Mesenchymal stem cell (in vitro differentiated cells and primary cell): ENCODE measurements around the gene PDE12.
A peak's percentile ranks its signal among the peaks of the same experiment; 100 is the strongest.

Source experiments
- DNase-seq: peaks from one replicate; pipeline ENCODE4 v3.0.0-alpha.2; 2013
- H2AFZ ChIP-seq: one replicate; pipeline ENCODE4 v1.6.1; 2013; ENCODE audit warnings: low read depth, mild to moderate bottlenecking, control low read depth, inconsistent platforms, low read length, moderate library complexity
- H2AK5ac ChIP-seq: 2 replicates; pipeline ENCODE4 v1.6.1; 2013; ENCODE audit warnings: low read length, moderate library complexity, mild to moderate bottlenecking, inconsistent platforms; ENCODE audit not compliant: severe bottlenecking
- H2BK120ac ChIP-seq: one replicate; pipeline ENCODE4 v1.6.1; 2013; ENCODE audit warnings: low read depth, mild to moderate bottlenecking, inconsistent platforms, low read length, moderate library complexity
- H2BK12ac ChIP-seq, 2 experiments: one replicate each; pipeline ENCODE4 v1.6.1; 2013; ENCODE audit warnings: inconsistent platforms in 2 of 2, low read length in 2 of 2, mild to moderate bottlenecking in 2 of 2, moderate library complexity in 2 of 2, control low read depth in 1 of 2
- H2BK15ac ChIP-seq: one replicate; pipeline ENCODE4 v1.6.1; 2013; ENCODE audit warnings: mild to moderate bottlenecking, low read depth, inconsistent platforms; ENCODE audit not compliant: poor library complexity, severe bottlenecking
- H2BK5ac ChIP-seq: 2 replicates; pipeline ENCODE4 v1.6.1; 2013; ENCODE audit warnings: low read depth, mild to moderate bottlenecking, low read length, control low read depth, inconsistent platforms; ENCODE audit not compliant: poor library complexity, severe bottlenecking
- H3K14ac ChIP-seq, 2 experiments: one replicate each; pipeline ENCODE4 v1.6.1; 2013; ENCODE audit warnings: inconsistent platforms in 2 of 2, low read length in 2 of 2, control low read depth in 1 of 2, mild to moderate bottlenecking in 1 of 2, moderate library complexity in 1 of 2
- H3K18ac ChIP-seq, 2 experiments: one replicate each; pipeline ENCODE4 v1.6.1; 2013; ENCODE audit warnings: inconsistent platforms in 2 of 2, low read length in 2 of 2, control low read depth in 1 of 2, low read depth in 1 of 2, mild to moderate bottlenecking in 1 of 2
- H3K23ac ChIP-seq, 2 experiments: one replicate each; pipeline ENCODE4 v1.6.1; 2013; ENCODE audit warnings: inconsistent platforms in 2 of 2, low read length in 2 of 2, mild to moderate bottlenecking in 2 of 2, moderate library complexity in 2 of 2, control low read depth in 1 of 2
- H3K27ac ChIP-seq: 2 replicates; pipeline ENCODE4 v1.5.1; 2013; ENCODE audit warnings: mild to moderate bottlenecking, moderate library complexity, low read length, control low read depth, inconsistent platforms; ENCODE audit not compliant: poor library complexity, severe bottlenecking
- H3K27me3 ChIP-seq, 2 experiments: 2 replicates each; pipeline versions ENCODE4 v1.6.1 to v1.7.0; 2013; ENCODE audit warnings: low read length in 2 of 2, mild to moderate bottlenecking in 2 of 2, moderate library complexity in 2 of 2, control low read depth in 1 of 2, inconsistent platforms in 1 of 2; ENCODE audit not compliant: control insufficient read depth in 1 of 2, insufficient read depth in 1 of 2
- H3K36me3 ChIP-seq, 2 experiments: 2 replicates each; pipeline versions ENCODE4 v1.6.1 to v1.7.0; 2013; ENCODE audit warnings: low read length in 2 of 2, control low read depth in 1 of 2, inconsistent platforms in 1 of 2, low read depth in 1 of 2, mild to moderate bottlenecking in 1 of 2; ENCODE audit not compliant: insufficient read depth in 2 of 2, control insufficient read depth in 1 of 2
- H3K4ac ChIP-seq, 2 experiments: one replicate each; pipeline ENCODE4 v1.6.1; 2013; ENCODE audit warnings: inconsistent platforms in 2 of 2, low read length in 2 of 2, mild to moderate bottlenecking in 2 of 2, moderate library complexity in 2 of 2, control low read depth in 1 of 2, low read depth in 1 of 2
- H3K4me1 ChIP-seq: 2 replicates; pipeline ENCODE4 v1.6.1; 2013; ENCODE audit warnings: low read depth, low read length, control low read depth; ENCODE audit not compliant: control insufficient read depth, insufficient read depth
- H3K4me2 ChIP-seq: 2 replicates; pipeline ENCODE4 v1.6.1; 2013; ENCODE audit warnings: low read length, mild to moderate bottlenecking, inconsistent platforms; ENCODE audit not compliant: poor library complexity, severe bottlenecking
- H3K4me3 ChIP-seq, 2 experiments: 2 replicates each; pipeline versions ENCODE4 v1.5.1 to v1.7.0; 2013; ENCODE audit warnings: low read length in 2 of 2, mild to moderate bottlenecking in 2 of 2, control low read depth in 1 of 2, low read depth in 1 of 2; ENCODE audit not compliant: insufficient read depth in 1 of 2
- H3K79me1 ChIP-seq: replicated peaks from 2 replicates; pipeline ENCODE4 v1.6.1; 2013; ENCODE audit warnings: mild to moderate bottlenecking, control low read depth, low read length, inconsistent platforms; ENCODE audit not compliant: poor library complexity, severe bottlenecking
- H3K9ac ChIP-seq: 2 replicates; pipeline ENCODE4 v1.7.0; 2013; ENCODE audit warnings: mild to moderate bottlenecking, low read length, moderate library complexity
- H3K9me3 ChIP-seq: 2 replicates; pipeline ENCODE4 v1.7.0; 2013; ENCODE audit warnings: mild to moderate bottlenecking, low read length; ENCODE audit not compliant: control insufficient read depth
- H4K8ac ChIP-seq: one replicate; pipeline ENCODE4 v1.6.1; 2013; ENCODE audit warnings: inconsistent platforms, mild to moderate bottlenecking, low read length, moderate library complexity
- H4K91ac ChIP-seq: one replicate; pipeline ENCODE4 v1.6.1; 2013; ENCODE audit warnings: mild to moderate bottlenecking, low read length, inconsistent platforms
- WGBS: methylation state at CpG from one replicate; pipeline ENCODE4 v1.1.7; 2013; ENCODE audit warnings: mixed read lengths; 5-methylcytosine and 5-hydroxymethylcytosine counted together

PDE12 gene

GRCh38 chr3:57569859-57570450, 13.9 kb downstream of the PDE12 start:
- H4K8ac ChIP-seq, result no peak overlapping the region
- H4K91ac ChIP-seq, result no peak overlapping the region
- peaks cover 8% of the 10 kb centered on the region for H3K79me1 ChIP-seq
- no peak overlapping the region for H3K9ac ChIP-seq
- peaks cover 35 to 95% of the 10 kb centered on the region in 2 experiments for H3K36me3 ChIP-seq
- no peak overlapping the region for H2BK120ac ChIP-seq
- H2BK5ac ChIP-seq, result no peak overlapping the region
- H2AK5ac ChIP-seq, result no peak overlapping the region
- no peak overlapping the region for H3K27ac ChIP-seq
- H3K9me3 ChIP-seq, result no peaks in the 10 kb centered on the region
- H3K27me3 ChIP-seq, result no peaks in the 10 kb centered on the region
- no peak overlapping the region for H3K14ac ChIP-seq
- no peak overlapping the region for H3K23ac ChIP-seq
- no peak overlapping the region for H2BK12ac ChIP-seq
- WGBS, result 100% methylated on average over 2 of the region's 6 CpGs
- H3K4me1 ChIP-seq, result no peaks in the 10 kb centered on the region
- no peak overlapping the region for H3K4me2 ChIP-seq
- no peak overlapping the region for H3K4ac ChIP-seq
- no peak overlapping the region for H3K18ac ChIP-seq
- no peak overlapping the region for H2BK15ac ChIP-seq
- DNase-seq, result peak; percentile 53
- no peak overlapping the region for H3K4me3 ChIP-seq
- H2AFZ ChIP-seq, result no peak overlapping the region

- Histone ChIP-seq H3K23ac (no peak overlapping the region), H3K4me1 (no peaks in the 10 kb centered on the region), H3K4ac (no peak overlapping the region), H3K79me1 (peaks cover 8% of the 10 kb centered on the region), H2BK12ac (no peak overlapping the region), H3K4me3 (no peak overlapping the region), H3K9ac (no peak overlapping the region), H3K27me3 (no peaks in the 10 kb centered on the region), H3K27ac (no peak overlapping the region), H2BK15ac (no peak overlapping the region), H2AK5ac (no peak overlapping the region), H2BK120ac (no peak overlapping the region), H2AFZ (no peak overlapping the region), H3K18ac (no peak overlapping the region), H3K9me3 (no peaks in the 10 kb centered on the region), H3K14ac (no peak overlapping the region), H4K91ac (no peak overlapping the region), H2BK5ac (no peak overlapping the region), H3K36me3 (peaks cover 32 to 97% of the 10 kb centered on the region in 2 experiments), H3K4me2 (no peak overlapping the region), H4K8ac (no peak overlapping the region)
- DNase-seq, result no peak
- 86% methylated on average over 1 of the region's 2 CpGs for WGBS
Measured at GRCh38 chr3:57570878-57571277, 14.8 kb downstream of the PDE12 start.

DNA sequence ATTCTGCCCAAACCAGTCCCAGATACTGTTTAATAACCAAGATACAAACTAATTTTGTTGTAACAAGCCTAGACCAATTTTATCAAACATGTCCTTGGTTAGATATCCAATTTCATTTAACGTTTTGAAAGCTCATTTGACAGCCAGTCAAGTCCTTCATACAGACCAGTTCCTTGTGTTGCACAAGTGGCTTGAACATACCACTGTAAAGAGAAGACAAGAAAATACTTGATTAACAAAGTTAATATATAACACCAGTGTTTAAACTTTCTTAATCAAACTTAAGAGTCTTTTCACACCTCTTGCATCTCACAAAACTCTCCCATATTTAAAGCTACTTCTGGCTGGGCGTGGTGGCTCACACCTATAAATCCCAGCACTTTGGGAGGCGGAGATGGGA, 16.0 kb downstream of the PDE12 start:
- H3K27ac ChIP-seq, result no peak overlapping the region
- peaks cover 8% of the 10 kb centered on the region for H3K79me1 ChIP-seq
- peaks cover 29 to 97% of the 10 kb centered on the region in 2 experiments for H3K36me3 ChIP-seq
- H2AK5ac ChIP-seq, result no peak overlapping the region
- no peaks in the 10 kb centered on the region for H3K9me3 ChIP-seq
- H3K14ac ChIP-seq, result no peak overlapping the region
- H2BK15ac ChIP-seq, result no peak overlapping the region
- H2AFZ ChIP-seq, result no peak overlapping the region
- H4K91ac ChIP-seq, result no peak overlapping the region
- H3K18ac ChIP-seq, result no peak overlapping the region
- no peak overlapping the region for H2BK12ac ChIP-seq
- no peak overlapping the region for H2BK5ac ChIP-seq
- no peak overlapping the region for H4K8ac ChIP-seq
- no peaks in the 10 kb centered on the region for H3K27me3 ChIP-seq
- H3K9ac ChIP-seq, result no peak overlapping the region
- WGBS, result 100% methylated on average over 2 of the region's 3 CpGs
- H3K4me1 ChIP-seq, result no peaks in the 10 kb centered on the region
- no peak overlapping the region for H3K4me2 ChIP-seq
- no peak overlapping the region for H3K4ac ChIP-seq
- H3K23ac ChIP-seq, result no peak overlapping the region
- no peak for DNase-seq
- H3K4me3 ChIP-seq, result no peak overlapping the region
- no peak overlapping the region for H2BK120ac ChIP-seq

DNA sequence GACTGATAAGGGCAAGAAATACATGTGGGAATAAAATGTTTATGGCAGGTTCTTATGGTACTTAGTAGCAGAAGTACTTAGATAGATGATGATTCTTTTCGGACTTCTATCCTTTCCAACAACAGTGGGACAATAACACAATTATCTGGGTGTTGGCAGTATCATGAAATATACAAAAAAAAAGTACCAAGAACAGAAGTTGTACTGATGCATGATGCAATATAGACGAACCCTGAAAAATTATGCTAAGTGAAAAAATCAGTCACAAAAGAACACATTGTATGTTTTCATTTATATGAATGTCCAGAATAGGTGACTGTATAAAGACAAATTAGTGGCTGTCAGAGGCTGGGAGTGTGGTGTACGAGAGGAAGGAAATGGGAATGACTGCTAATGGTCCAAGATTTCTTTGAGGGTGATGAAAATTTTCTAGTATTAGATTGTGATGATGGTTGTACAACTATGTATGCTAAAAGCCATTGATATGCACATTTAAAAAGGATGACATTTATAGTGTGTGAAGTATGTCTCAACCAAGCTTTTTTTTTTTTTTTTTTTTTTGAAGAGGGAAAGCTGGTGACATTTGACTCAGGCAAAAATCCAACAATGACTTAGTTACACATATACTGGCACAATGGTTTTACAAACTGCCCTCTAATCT, 20.0 kb downstream of the PDE12 start:
- no peak overlapping the region for H3K27ac ChIP-seq
- DNase-seq, result no peak
- H2BK15ac ChIP-seq, result no peak overlapping the region
- no peak overlapping the region for H2AK5ac ChIP-seq
- no peak overlapping the region for H4K8ac ChIP-seq
- H3K4me3 ChIP-seq, result no peak overlapping the region
- 96% methylated on average over 2 of the region's 3 CpGs for WGBS
- H3K23ac ChIP-seq, result no peak overlapping the region
- no peak overlapping the region for H2BK120ac ChIP-seq
- no peak overlapping the region for H3K9ac ChIP-seq
- H3K27me3 ChIP-seq, result no peaks in the 10 kb centered on the region
- no peaks in the 10 kb centered on the region for H3K9me3 ChIP-seq
- H3K14ac ChIP-seq, result no peak overlapping the region
- peaks cover 4% of the 10 kb centered on the region for H3K79me1 ChIP-seq
- no peak overlapping the region for H2AFZ ChIP-seq
- no peak overlapping the region for H2BK12ac ChIP-seq
- H3K4me2 ChIP-seq, result no peak overlapping the region
- no peaks in the 10 kb centered on the region for H3K4me1 ChIP-seq
- H3K4ac ChIP-seq, result no peak overlapping the region
- H3K36me3 ChIP-seq, result peaks cover 43 to 99% of the 10 kb centered on the region in 2 experiments
- H4K91ac ChIP-seq, result no peak overlapping the region
- H2BK5ac ChIP-seq, result no peak overlapping the region
- H3K18ac ChIP-seq, result no peak overlapping the region
